IPS DF 19.7 (cell line): ENCODE data around the gene DCLK2.

Source experiments
- DNase-seq: peaks from one replicate; pipeline ENCODE4 v3.0.0-alpha.2; 2013; ENCODE audit warnings: low read depth, low spot score

Gene DCLK2

DNA sequence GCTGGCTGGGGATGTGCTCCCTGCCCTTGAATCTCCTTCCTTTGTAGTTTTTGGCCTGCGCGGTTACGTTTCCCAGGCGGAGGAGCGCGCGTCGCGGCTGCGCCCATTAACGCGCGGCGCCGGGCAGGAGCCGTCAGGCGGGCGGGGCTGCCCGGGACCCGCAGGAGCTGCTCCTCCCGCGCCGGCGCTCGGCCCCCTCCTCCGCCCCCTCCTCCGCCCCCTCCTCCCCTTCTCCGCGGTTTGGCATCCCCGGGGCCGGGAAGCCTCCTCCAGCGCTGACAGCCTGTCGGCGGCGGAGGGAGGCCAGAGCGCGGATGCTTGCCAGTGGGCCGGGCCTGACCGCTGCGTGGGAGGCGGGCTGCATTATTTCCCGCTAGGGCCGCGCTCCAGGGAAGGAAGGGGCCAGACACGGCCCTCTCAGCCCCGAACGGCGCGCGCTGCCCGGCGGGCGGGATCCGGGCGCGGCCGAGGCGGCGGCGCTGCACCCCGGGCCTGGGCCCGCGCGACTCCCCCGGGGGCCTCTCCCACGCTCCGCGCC is at the start of gene DCLK2:
TSS of gene DCLK2 (plus strand) at position 405 of the 538 bp plus-strand sequence. CDS start 583 bp downstream, outside the sequence.
- no peak for DNase-seq

DNA sequence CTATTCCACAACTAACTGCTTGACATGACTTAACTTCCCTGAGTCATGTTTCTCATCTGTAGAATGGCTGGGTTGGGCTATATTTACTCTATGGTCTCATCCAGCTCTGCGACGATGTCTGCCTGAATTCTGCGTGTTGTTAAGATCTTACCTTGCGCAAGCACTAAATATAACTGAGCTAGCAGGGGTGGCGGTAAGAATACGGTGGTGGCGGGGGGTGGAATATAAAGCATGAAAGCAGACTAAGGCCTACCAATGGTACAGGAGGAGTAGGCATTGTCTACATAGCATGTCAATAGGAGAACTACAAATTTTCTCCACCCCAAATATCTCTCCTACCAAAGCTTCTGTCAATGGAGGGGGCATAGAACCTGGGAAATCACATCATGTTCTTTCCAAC is 45.7 kb upstream of the DCLK2 start:
- no peak for DNase-seq

- no peak for DNase-seq
Observed at GRCh38 chr4:150033081-150033480, 45.2 kb upstream of the DCLK2 start.

DNA sequence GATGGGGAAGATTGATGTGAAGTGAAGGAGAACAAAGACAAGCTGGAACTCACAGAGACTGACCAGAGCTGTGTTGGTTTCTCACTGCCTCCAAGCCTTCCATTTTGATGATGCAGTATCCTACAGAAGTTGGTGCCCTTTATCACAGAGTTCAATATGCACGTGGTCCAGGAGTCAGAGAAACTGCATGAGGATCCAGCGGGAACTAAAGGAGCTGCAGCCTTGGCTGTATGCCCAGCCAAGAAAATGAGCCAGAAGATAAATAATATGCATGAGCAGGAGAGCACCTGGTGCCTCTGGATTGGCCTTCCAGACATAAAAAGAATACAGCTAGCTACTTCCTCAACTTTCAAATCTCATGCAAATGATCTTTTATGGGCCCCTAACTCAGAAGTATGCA is 44.3 kb upstream of the DCLK2 start:
- no peak for DNase-seq

DNA sequence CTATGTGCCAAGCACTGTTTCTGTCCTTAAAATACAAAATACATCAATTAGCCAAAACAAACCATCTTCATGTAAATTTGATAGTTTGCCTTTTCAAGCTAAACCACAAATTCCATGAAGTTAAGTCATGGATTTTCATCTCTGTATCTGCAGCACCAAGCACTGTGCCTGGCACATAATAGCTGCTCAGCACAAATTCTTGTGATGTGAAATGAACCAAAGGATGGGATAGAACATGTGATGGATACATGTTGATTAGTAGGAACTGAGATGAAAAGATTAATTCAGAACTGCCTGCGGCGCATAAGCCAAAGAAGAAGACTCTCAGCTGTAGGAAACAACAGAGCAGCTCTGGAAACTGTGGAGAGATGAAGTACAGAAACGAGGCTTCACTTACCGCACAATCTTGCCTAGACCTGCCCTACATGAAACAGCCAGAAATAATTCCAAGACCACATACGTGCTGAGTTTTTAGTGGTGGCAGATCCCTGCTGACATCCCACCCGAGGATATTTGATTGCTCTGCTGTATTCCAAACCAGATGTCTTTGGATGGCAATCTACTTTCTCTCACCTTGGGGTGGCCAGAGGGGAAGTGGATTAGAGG is 40.9 kb upstream of the DCLK2 start:
- DNase-seq = no peak

DNA sequence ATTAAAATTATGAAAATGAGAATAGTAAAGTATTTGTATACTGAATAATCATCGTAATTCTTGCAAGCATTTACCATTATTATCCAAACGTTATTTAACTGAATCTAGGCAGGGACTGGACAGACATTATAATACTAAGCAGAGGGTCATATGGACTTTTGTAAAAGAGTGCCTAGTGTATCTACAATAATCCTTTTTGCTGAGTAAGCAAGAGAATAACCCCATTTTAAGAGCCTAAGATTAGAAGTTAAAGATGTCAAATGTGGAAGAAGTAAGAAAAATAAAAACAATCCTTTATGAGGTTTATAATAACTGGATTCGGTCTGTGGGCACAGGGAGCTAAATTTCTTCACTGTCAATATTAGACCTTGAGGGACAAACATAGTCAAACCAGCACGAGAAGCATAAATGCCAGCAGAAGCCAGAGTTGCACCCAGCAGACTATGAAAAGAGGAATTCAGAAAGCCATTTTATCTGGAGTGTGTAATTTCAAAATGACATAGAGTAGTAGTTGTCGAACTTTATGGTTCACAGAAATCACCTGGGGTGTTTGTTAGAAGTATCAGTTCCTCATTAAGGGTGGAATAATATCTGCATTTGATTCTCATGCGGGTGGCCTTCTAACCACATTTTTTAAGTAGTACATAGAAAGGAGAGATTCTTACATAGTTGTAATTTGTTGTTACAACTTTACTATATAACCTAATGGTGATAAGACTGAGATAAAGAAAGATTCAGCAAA is 39.7 kb upstream of the DCLK2 start:
- DNase-seq = no peak

GRCh38 chr4:150039274-150040127 is 38.7 kb upstream of the DCLK2 start:
- DNase-seq = no peak

DNA sequence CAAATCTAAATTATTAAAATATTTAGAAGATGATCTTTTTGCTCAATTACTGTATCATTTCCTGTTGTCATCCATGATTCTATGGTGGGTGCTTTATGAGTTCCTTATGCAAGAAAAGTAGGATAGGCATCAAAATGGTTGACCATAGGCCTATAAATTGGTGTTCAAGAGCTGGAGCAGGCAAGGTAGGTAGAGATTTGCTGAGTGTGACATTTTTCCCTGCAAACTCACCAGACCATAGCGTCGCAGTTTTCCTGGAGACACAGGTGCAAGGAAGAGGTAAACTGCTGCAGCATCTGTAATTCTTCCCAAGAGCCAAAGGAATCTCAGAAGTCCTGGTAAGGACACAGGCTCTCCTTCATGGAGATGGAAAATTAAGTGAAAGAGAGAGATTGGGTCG is 33.7 kb upstream of the DCLK2 start:
- no peak for DNase-seq

- no peak for DNase-seq
Observed at GRCh38 chr4:150045410-150045809, 32.8 kb upstream of the DCLK2 start.

GRCh38 chr4:150046728-150047217 is 31.5 kb upstream of the DCLK2 start:
- DNase-seq = no peak

DNA sequence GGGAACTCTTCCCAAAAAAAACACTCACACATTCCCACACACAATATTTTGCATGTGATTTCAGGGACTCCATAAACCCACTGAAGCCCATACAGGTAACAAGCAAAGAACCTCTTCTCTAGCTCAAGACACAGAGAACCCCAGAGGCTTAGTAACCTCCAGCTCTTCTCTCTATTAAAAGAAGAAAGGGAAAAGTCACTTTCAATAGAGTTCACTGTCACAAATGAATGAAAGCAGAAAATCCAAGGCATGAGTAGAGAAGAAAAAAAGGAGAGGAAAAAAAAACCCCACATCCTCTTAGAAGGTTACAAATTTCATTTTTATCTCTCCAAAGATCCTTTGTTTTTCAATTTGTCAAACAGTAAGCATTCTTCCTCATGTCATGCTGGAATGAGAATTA is 30.7 kb upstream of the DCLK2 start:
- no peak for DNase-seq

GRCh38 chr4:150049682-150050081 is 28.6 kb upstream of the DCLK2 start:
- no peak for DNase-seq

DNA sequence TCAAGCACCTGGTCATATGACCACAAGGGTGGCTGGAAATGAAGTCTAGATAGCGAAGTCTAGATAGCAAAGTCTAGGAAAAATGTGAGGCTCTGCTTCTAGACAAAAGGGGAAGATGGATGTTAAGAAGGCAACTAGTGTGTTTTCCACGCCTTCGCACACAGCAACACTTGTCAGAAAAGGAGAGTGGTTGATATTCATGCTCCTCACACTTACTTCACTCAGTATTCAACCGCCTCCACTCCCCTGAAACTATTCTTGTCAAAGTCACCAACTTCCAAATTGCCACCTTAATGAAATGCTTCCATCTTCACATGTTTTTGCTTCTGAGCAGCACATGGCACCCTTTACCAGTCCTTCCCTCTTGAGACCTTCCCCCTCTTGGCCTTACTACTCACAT is 27.7 kb upstream of the DCLK2 start:
- DNase-seq = no peak

DNA sequence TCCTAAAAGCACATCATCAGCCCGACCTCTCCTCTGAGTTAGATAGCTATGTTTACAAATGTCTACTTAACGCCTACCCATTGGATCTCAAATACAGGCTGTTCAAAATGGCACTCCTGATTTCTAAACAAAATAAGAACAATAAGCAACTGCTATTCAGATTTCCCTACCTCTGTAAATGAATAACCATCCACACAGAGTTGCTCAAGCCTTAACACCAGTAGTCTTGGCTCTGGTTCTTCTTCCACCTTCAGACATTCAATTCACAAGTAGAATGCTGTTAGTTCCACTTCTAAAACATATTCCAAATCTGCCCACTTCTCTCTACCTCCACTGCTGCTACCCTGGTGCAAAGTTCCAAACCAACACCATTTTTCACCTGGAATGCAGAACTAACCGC is 27.1 kb upstream of the DCLK2 start:
- DNase-seq = no peak

DNA sequence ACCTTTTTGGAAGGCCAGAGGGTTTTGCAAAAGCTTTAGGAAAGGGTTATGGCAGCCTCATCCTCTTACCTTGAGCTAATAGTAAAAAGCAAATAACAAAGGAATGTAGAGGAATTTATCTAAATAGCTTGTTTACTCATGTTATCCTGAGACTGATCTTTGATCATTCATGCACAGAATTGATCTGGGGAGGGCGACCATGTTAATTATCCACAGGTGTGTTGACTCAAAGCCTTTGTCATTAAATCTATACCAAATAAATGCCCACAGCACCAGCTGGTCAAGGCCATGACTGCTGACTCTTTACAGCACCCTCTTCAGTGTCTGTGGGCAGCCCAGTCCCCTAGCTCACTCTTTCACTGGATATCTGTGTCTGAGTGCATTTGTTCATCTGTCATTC is 22.8 kb upstream of the DCLK2 start:
- DNase-seq = no peak

DNA sequence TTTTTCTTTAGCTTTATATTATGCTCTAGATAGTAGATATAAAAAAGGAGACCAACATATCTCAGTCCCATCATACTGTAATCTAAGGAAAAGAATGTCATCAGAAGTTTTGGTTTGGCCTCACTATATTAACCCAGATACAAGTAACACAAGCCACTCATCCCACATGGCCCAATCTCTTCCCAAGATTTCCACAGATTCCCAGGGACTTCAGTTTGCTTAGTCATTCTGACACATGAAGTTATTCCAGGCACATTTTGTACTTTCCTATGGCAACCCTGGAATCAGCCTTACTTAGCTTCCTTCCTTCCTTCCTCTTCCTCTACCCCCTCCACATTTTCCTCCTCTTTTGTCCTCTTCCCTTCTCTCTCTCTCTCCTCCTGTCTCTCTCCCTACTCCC is 21.7 kb upstream of the DCLK2 start:
- DNase-seq = no peak

DNA sequence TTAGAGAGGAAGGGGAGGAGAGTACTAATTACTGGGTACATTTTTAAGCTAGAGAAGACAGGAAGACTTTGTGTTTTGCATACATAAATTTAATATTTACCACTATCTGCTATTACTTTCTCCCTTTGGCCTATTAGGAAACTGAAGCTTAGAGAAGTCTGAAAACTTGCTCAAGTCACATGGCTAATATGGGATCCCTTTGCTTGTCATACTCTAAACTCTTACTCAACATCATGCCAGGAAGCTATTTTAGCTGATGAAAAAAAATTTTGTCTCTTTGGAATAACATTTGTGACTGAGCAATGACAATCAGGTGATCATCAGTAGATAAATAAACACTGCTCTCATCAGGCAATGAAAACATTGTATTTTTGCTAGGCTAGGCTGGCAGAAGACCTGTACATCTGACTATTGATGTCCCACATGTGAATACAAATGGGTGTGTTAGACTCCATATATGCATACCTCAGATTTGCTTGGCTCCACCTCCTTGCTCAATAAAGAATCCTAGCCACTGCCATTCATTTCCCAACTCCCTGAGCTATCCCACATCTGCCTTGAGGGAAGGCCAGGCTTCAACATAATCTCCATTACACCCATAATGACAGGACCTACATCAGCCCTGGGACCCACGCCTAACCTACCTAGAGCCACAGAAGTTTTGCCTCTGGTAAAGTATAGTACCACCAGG is 17.0 kb upstream of the DCLK2 start:
- DNase-seq = no peak

- DNase-seq = no peak
Observed at GRCh38 chr4:150063128-150063527, 15.1 kb upstream of the DCLK2 start.

- DNase-seq = no peak
Observed at GRCh38 chr4:150065740-150066139, 12.5 kb upstream of the DCLK2 start.

DNA sequence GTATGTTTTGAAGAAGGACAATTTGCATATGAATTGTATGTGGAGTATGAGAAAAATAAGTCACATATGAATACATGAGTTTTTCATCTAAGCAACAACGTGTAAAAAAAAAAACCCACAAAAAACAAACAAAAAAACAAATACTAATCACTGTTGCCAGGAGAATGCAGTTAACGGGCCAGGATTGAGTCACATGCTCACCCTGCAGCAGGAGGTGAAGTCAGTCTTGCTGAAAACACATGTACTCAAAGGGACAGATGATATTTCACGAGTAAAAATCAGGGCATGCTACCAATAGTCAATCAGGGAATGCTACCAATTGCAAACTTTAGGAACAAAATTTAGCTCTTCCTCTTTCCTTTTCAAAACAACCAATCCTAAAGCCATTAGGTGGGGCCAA is 10.4 kb upstream of the DCLK2 start:
- DNase-seq = no peak

- no peak for DNase-seq
Observed at GRCh38 chr4:150068300-150068960, 9.8 kb upstream of the DCLK2 start.
